HG03108 (cell line): ENCODE results near the gene COBLL1.

Experiments used
- ATAC-seq: cut with Tn5 transposase; IDR thresholded peaks from one replicate; pipeline ENCODE4 v1.9.1; 2021; ENCODE audit warnings: moderate library complexity; ENCODE audit not compliant: unreplicated experiment

COBLL1 gene

DNA sequence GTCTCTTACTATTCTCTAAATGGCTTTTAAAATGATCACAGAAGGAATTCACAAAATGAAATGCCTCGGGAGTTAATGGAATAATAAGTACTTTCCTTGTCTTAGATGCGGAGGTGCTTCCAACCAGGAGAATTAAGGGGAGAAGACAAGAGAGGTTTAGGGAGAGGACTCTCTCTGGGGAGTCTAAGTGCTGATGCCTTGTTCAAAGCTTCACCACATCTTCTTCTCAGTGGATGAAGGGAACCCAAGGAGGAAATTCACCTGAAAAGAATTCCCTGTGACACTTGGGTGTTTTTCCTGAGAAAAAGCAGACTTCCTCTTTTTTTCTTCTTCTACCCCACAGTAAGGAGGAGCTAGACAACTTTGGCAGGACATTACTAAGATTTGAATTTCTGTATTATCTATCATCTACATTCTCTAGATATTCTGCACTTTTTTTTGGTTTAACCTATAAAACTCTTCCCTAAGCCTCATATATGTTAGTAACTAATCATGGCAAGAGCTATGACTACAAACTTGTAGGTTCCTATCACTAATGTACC, 150.2 kb downstream of the COBLL1 start:
- no peak for ATAC-seq

DNA sequence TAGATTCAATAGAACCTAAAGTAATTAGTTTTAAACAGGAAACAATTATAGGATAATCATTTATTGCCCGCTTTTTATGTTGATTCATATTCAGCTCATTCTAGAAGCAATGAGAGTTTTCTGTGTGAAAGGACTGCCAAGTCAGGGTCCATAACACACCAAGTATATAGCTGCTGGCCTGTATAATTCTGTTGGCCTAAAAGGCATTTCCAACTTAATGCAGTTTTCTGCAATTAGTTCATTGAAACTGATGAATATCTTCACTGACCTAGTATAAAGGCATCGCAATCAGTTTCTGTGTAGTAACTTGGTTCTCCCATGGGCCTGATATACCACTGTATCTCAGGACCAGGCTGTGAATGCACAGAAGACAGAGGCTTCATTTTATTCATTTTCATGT, 151.3 kb downstream of the COBLL1 start:
- ATAC-seq, result no peak

DNA sequence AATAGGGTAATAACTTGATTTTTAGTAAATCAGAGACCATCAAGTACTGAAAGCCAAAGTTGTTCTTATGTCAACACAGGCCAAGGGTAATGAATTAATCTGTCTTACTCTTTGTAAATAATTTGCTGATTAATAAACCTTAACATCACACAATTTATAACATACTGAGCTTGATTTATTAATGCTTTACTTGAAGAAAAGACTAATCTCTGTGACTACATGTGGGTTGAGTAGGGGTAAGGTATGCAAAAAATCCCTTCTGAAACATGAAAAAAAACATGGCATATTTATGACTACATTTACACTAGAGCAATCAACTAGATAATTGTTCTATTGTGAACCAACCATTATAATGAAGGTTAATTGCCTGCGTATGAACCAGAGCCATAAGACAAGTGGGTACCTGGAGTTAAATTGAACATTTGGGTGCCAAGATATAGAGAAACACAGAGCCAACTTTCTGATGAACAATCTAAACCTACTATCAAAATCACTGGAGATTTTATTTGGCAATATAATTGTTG, 152.7 kb downstream of the COBLL1 start:
- no peak for ATAC-seq

DNA sequence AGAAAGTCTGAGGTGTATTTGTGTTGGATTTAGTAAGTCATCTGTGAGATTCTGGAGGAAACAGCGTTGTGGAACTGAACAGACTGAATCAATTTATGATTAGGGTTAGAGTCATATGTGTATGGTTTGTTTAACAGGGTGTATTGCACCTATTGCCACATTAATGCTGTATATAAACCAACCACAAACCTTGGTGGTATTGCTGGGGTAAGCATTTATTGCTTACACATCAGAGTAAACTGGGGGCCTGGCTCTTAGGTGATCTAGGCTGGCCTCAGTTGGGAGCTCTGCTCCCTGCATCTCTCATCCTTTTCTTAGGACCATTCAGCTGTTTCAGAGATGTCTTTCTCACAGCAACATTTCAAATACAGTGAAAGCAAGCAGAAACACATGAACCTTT, 160.6 kb downstream of the COBLL1 start:
- no peak for ATAC-seq

DNA sequence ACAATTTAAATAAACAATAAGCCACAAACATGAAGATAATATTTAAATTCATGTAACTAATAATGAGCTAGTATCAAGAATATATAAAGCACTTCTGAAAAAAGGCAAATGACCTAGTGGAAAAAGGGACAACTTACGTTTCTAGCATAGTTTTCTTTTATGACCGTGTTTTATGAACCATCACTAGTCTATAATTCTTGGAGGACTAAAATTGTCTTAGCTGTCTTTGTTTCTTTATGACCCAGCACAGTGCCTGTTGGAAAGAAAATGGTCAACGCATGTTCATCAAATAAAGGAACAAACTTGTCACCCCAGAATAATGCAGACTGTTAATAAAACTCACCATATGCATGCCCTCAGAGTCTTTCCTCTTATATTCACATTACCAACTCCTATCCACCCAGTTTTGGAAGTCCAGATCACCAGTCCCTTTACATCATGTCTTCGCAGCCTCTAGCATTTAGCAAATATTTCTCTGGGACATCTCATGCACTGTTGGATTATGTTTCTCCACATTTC, 162.9 kb downstream of the COBLL1 start:
- no peak for ATAC-seq

DNA sequence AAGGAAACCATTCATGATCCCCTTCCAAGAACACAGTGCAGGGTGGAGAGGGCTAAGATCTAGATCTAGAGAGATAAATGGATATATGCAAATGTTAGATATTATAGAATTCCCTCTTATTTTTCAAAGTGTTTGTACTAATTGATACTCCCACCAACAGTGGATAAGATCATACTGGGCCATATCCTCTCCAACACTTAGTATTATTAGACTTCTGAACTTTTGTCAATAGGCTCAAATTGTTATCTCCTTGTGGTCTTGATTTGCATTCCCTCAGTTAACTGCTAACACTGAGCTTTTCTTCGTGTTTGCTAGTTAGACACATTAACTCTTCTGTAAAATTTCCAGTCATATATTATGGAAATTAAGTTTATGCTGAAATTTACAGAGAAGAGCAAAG, 163.9 kb downstream of the COBLL1 start:
- no peak for ATAC-seq

DNA sequence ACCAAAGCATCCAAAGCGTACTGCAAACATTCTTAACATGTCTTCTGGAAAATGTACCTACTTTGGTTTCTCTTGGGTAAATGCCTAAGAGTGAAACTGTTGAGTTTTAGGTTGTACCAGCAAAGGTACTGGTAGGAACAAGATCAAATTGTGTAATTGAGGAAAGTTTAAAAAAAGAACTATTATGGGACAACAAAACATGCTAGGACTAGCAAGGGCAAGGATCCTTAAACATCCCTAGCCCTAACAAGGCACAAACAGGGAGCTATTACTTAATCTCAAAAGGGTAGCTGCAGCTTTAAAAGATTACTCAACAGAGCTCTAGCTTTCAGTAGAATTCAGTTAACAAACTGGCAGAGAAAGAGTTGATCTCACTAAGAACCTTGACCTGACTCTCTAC, 164.4 kb downstream of the COBLL1 start:
- ATAC-seq, result no peak

DNA sequence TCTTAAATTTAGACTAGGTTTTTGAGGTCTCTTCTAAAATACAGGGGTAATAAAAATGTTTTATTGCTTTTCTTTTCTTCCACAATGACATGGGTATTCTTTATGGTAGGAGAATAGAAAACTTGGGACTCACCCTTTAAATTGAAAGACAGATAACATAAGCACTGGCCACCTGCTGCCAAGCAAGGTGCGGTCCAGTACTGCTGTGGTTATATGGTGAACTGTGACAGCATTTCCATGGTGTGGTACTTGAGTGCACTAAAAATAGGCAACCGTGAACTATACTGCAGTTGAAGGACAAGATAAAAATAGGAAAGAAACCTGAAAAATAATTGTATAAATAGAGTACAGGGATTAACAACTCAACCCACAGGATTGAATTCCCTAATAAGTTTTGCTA, 165.9 kb downstream of the COBLL1 start:
- no peak for ATAC-seq

DNA sequence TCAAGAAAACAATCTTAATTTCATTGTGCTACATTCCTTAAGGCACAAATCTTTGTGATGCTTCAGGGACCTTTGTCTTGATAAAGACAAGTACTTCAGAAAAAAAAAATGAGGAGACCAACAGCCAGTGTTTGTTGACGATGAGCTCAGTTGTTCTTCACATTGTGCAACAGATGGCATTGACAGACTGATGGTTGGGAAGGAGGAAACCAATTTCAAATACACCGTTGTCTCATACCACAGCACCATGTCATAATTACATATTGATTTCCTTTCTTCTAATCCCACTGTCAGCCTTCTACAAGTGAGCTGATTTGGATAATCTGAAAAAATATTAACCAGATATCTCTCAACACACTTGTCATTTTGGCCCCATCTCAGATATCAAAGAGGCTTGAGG, 166.6 kb downstream of the COBLL1 start:
- ATAC-seq, result no peak

DNA sequence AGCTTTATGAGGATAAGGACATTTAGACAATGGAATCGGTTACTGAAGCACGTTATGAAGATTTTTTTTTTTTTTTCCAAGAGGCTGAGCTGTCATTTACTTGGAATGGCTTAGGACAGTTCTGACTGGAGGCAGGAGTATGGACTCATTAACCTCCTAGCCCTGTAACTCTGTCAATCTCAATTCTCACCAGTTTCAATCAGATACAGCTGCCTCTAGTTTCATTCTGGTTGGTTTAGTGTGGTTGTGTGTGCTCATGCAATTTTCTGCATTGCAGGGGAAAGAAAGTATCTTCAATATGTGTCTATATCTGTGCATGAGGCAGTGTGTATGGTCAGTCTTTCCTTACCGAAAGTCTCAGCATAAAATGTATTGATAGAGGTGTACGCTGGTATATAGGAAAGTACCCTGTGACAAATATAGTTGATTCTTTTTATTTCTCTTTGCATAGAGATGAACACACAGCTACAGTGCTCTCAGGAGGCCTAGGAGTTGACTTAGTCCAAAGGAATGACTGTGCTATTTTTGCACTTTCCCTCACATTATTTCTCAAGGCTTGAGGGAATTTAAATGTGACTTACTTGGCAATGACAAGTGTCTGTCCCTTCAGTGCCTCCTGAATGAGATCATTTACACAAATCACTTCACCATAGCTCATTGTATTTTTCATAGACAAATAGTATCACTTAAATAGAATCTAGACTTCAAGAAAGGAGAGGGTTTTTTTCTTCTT, 169.8 kb downstream of the COBLL1 start:
- no peak for ATAC-seq

DNA sequence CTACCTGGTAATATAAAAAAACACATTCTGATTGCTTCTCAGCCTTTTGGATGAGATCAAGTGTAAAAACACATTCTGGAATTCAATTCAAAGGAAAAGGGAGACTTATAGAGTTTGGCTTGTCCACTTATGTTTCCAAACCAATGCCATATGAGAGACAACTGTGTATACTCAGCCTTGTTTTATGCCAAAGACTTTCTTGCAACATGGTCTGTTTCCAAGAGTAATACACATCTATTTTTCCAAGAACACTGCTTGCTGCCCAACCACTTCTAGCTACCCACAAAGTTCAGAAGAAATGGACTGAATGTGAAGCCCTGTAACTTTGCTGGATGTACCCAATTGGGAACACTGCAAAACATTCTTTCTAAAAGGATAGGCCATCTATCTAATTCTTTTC, 172.3 kb downstream of the COBLL1 start:
- ATAC-seq, result no peak

DNA sequence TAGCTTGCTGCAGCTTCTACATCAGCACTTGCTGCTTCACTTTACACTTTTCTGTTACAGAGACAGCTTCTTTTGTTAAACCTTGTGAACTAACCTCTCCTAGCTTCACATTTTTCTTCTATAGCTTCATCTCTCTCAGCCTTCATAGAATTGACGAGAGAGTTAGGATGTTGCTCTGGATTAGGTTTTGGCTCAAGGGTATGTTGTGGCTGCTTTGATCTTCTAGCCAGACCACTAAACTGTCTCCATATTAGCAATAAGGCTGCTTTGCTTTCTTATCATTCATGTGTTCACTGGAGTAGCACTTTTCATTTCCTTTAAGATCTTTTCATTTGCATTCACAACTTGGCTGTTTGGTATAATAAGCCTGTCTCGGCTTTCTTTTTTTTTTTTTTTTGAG, 174.1 kb downstream of the COBLL1 start:
- no peak for ATAC-seq

DNA sequence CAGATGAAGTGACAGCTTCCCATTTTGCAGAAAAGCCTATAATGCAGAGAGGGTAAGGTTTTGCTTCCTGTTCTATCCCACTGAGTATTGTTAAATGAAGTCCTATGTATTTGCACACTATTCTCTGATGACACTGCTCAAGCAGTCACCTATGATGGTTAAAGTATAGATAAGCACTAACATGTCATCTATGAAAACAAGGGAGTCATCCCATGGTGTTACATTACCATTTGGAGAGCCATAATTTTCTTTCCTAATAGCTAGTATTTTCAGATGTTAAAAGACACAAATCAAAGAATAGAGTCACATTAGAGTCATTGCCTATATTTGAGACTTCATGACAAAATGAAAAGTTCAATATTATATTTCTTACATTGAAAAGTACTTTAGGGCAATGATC, 177.6 kb downstream of the COBLL1 start:
- ATAC-seq, result no peak

DNA sequence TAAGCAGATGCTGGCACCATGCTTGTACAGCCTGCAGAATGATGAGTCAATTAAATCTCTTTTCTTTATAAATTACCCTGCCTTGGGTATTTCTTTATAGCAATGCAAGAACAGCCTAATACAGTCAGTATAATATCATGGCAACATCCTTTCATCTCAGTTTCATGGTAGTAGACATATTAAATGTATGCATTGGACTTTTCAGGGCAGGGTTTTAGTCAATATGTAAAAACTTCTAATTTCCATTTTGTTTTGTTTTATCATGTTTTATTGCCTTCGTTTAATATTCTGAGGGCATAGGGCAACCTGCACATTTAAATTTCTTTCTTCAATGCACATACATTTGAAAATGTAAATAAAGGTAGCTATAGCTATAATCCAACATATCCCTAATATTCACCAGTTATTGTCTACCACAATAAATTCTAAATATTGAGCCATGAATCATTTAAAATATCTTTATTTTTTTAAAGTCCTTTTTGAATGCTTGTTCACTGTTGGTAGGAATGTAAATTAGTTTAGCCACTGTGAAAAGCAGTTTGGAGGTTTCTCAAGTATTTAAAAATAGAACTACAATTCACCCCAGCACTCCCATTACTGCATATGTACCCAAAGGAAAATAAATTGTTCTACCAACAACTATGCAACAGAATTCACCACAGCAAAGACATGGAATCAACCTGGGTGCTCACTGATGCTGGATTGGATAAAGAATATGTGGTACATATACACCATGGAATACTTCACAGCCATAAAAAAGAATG, 178.6 kb downstream of the COBLL1 start:
- ATAC-seq, result no peak

DNA sequence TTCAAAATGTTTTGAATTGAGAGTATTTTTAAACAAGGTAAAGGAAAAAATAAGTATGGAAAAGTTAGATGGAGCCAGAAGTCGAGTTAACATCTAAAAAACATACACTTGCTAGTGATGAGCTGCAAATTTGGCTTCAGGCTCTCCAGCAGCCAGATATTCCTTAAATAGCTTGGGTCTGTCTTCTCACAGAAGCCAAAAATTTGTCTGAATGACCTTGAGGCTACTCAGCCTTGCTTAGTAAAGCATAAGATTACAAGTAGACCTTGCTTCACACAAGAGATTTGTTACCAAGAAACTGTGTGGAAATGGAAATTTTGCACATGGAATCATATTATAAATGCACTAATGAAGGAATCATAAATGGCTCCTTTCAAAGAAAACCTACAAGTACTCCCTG, 179.6 kb downstream of the COBLL1 start:
- no peak for ATAC-seq

DNA sequence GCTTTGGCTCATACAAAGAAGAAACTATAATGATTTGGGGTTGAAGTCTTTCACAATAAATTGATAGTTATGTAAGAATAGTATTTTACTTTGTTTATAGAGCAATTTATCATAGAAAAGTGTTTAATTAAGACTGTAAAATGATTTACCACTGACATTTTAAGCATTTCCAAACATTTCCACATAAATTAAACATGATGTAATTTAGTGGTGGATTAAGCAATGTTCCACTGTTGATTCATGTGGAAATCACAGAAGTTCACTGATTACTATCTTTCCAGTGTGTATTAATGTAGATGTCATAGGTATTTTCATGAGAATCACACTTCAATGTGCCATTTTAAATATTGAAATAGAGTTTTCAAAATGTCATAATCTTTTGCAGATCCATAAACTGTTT, 180.3 kb downstream of the COBLL1 start:
- no peak for ATAC-seq

DNA sequence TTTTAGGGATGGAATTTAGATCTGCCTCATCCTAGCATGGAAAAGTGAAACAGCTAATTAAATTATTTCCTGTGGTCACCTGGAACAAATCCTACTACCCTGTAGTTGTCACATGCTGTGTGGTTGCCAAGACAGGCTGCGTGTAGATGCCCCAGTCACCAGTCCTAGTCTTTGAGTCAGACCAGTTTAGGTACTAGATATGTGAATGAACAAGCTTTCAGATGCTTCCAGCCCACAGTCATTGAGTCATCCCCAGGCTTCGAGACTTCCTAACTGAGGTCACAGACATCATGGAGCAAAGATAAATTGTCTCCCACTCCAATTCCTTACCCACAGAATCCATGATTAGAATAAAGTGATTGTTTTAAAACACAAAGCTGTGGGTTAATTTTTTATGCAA, 184.5 kb downstream of the COBLL1 start:
- ATAC-seq, result no peak

DNA sequence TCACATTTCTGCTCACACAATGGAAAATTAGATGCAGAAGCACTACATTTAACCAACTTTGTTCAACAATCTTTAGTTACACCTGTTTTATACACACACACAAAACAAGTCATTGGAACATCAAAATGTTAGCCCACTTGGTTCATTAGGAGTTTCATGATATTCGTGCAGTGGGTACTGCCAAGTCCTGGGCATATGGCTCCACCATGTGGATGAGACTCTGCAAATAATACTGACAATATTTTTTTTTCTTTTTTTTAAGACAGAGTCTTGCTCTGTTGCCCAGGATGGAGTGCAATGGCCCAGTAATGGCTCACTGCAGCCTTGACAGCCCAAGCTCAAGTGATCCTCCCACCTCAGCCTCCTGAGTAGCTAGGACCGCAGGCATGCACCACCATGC, 185.9 kb downstream of the COBLL1 start:
- ATAC-seq, result no peak

DNA sequence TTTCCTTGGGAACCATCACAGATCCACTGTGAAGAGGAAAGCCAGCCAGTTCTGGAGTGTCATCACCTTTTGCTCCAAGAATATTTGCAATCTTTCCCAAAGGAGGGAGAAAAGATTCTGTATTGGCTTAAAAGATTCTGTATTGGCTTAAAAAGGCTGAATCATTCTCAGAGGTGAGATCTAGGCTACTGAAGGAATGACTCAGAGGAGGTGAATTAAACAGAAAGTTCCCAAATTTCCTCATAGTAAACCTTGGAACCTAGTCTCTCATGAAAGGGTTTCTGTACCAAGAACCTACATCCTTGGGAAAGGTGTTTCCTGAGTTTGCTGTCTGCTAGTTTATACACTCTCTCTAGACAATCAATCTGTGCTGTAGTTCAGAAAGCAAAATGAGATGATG, 186.3 kb downstream of the COBLL1 start:
- no peak for ATAC-seq

DNA sequence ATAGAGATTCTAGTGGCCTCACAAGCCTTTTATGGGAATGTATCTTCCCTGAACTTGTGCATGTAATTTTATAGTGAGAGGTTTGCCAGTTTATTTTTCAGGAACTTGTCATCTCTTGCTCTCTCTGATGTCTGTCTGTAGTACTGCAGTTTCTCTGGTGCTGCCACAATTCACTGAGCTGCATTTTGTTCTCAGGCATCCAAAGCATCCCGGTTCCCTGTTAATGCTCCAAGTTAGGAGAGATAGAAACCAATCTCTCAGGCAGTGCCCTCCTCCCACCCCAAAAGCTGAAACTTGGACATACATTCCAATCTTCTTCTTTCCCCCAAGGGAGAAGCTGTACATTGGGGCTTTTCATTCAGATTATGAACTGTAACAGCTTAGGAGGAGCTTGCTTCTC, 190.3 kb downstream of the COBLL1 start:
- ATAC-seq, result no peak

DNA sequence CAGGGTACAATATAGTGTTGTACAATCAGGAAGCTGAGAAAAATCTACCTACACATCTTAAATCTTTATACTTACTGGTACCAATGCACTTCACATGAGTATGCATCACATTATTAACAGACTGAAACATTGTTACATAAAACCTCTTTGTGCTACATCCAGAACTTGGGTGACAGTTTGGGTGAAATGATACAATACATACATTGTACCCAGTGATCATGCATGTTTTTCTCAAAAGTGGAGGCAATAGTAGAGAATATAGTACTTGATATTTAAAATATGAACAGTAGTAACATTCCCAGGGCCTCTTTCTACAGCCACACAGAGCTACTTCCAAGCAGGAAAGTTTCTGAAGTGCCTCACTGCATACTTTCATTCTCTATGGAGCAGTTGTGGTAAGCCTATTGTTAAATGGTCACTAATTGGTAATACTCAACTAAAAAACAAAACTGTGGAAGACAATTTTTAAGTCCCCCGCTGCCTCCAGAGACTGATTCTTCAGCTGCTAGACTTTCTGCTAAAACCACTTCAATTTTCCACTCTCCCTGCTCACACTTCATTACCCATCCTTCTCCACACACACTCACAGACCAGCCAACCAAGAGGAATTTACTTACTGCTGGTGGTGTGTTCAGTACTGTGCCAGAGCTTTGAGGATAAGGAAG, 197.5 kb downstream of the COBLL1 start:
- ATAC-seq, result no peak
